SU-DHL-6 (cell line): ENCODE results near the gene CNTN1.

Experiments used
- H2AFZ ChIP-seq: fragments of 200-600 bp; sonication (generic); 2 replicates; pipeline ENCODE4 v1.6.1; 2014; ENCODE audit warnings: low read depth, mild to moderate bottlenecking, moderate library complexity, mixed read lengths, antibody characterized with exemption, low read length; ENCODE audit not compliant: severe bottlenecking
- H3F3A ChIP-seq: fragments of 200-600 bp; shearing (Covaris generic); 2 replicates; pipeline ENCODE4 v1.6.0; 2016; ENCODE audit warnings: antibody characterized with exemption, mild to moderate bottlenecking; ENCODE audit not compliant: insufficient read depth
- H3K27ac ChIP-seq: fragments of 200-600 bp; sonication (generic); 2 replicates; pipeline ENCODE4 v1.5.1; 2016; ENCODE audit warnings: low read depth, mild to moderate bottlenecking, low read length, moderate library complexity, mixed read lengths
- H3K27me3 ChIP-seq: fragments of 200-600 bp; sonication (generic), shearing (Covaris generic); 2 replicates; pipeline ENCODE4 v1.6.0; 2014; ENCODE audit warnings: mild to moderate bottlenecking, low read length
- H3K36me3 ChIP-seq: fragments of 200-600 bp; sonication (generic); 2 replicates; pipeline ENCODE4 v1.6.1; 2014; ENCODE audit warnings: mild to moderate bottlenecking, low read length, mixed read lengths
- H3K4me2 ChIP-seq: fragments of 300-600, 200-600 bp; shearing (Covaris generic), sonication (generic); 2 replicates; pipeline ENCODE4 v1.6.0; 2014; ENCODE audit warnings: low read length, low read depth, mild to moderate bottlenecking; ENCODE audit not compliant: poor library complexity, severe bottlenecking
- H3K4me3 ChIP-seq: fragments of 200-600 bp; sonication (generic); 2 replicates; pipeline ENCODE4 v1.5.1; 2014; ENCODE audit warnings: antibody characterized with exemption, low read length, mild to moderate bottlenecking, mixed read lengths; ENCODE audit not compliant: insufficient read depth, poor library complexity, severe bottlenecking
- H3K79me2 ChIP-seq: fragments of 200-600 bp; sonication (generic); 2 replicates; pipeline ENCODE4 v1.6.1; 2014; ENCODE audit warnings: mild to moderate bottlenecking, low read length, moderate library complexity; ENCODE audit not compliant: insufficient read depth
- H3K9ac ChIP-seq: fragments of 200-600 bp; sonication (generic); 2 replicates; pipeline ENCODE4 v1.7.0; 2014; ENCODE audit warnings: mild to moderate bottlenecking, low read length
- H3K9me2 ChIP-seq: fragments of 200-600 bp; sonication (generic); replicated peaks from 2 replicates; pipeline ENCODE4 v1.6.1; 2014; ENCODE audit warnings: low read length; ENCODE audit not compliant: insufficient read depth
- H3K9me3 ChIP-seq: fragments of 200-600 bp; sonication (generic); 2 replicates; pipeline ENCODE4 v1.6.1; 2014; ENCODE audit warnings: low read length, mixed read lengths; ENCODE audit not compliant: insufficient read depth
- H4K20me1 ChIP-seq: fragments of 200-600 bp; sonication (generic); 2 replicates; pipeline ENCODE4 v1.6.1; 2014; ENCODE audit warnings: low read depth, mild to moderate bottlenecking, antibody characterized with exemption, low read length, moderate library complexity, mixed read lengths
- EZH2phosphoT487 ChIP-seq: fragments of 200-600 bp; sonication (generic), shearing (Covaris generic); conservative IDR thresholded peaks from 2 replicates; pipeline ENCODE4 v1.6.1; 2018; ENCODE audit warnings: mild to moderate bottlenecking, antibody characterized with exemption, low read length, moderate library complexity, mixed read lengths
- TF ChIP-seq, protein P1 (sequence below): fragments of 200-600 bp; sonication (generic); IDR thresholded peaks from one replicate; pipeline ENCODE4 v1.5.1; 2017; ENCODE audit warnings: antibody characterized with exemption, mild to moderate bottlenecking, low read length, moderate library complexity; ENCODE audit not compliant: insufficient read depth, poor library complexity, severe bottlenecking

Gene CNTN1

GRCh38 chr12:40644708-40645107, 47.5 kb upstream of the CNTN1 start:
- H3K4me3 ChIP-seq: no peak overlapping the region
- H3K27me3 ChIP-seq: no peaks in the 10 kb centered on the region
- no peak for TF ChIP-seq EZH2phosphoT487
- TF ChIP-seq, protein P1, sequence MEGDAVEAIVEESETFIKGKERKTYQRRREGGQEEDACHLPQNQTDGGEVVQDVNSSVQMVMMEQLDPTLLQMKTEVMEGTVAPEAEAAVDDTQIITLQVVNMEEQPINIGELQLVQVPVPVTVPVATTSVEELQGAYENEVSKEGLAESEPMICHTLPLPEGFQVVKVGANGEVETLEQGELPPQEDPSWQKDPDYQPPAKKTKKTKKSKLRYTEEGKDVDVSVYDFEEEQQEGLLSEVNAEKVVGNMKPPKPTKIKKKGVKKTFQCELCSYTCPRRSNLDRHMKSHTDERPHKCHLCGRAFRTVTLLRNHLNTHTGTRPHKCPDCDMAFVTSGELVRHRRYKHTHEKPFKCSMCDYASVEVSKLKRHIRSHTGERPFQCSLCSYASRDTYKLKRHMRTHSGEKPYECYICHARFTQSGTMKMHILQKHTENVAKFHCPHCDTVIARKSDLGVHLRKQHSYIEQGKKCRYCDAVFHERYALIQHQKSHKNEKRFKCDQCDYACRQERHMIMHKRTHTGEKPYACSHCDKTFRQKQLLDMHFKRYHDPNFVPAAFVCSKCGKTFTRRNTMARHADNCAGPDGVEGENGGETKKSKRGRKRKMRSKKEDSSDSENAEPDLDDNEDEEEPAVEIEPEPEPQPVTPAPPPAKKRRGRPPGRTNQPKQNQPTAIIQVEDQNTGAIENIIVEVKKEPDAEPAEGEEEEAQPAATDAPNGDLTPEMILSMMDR: no peak
- no peaks in the 10 kb centered on the region for H3K36me3 ChIP-seq
- H3K27ac ChIP-seq: no peak overlapping the region
- no peak overlapping the region for H3K9ac ChIP-seq
- H3K9me2 ChIP-seq: no peaks in the 10 kb centered on the region
- H3K79me2 ChIP-seq: no peaks in the 10 kb centered on the region
- H3F3A ChIP-seq: no peaks in the 10 kb centered on the region
- H2AFZ ChIP-seq: no peak overlapping the region
- no peak overlapping the region for H3K4me2 ChIP-seq
- no peaks in the 10 kb centered on the region for H3K9me3 ChIP-seq
- no peaks in the 10 kb centered on the region for H4K20me1 ChIP-seq

GRCh38 chr12:40645361-40645760, 46.9 kb upstream of the CNTN1 start:
- Histone ChIP-seq H3K9me3 (no peaks in the 10 kb centered on the region), H3F3A (no peaks in the 10 kb centered on the region), H3K36me3 (no peaks in the 10 kb centered on the region), H4K20me1 (no peaks in the 10 kb centered on the region), H3K9ac (no peak overlapping the region), H2AFZ (no peak overlapping the region), H3K4me3 (no peak overlapping the region), H3K27ac (no peak overlapping the region), H3K4me2 (no peak overlapping the region), H3K79me2 (no peaks in the 10 kb centered on the region), H3K27me3 (no peaks in the 10 kb centered on the region), H3K9me2 (no peaks in the 10 kb centered on the region)
- TF ChIP-seq, protein P1: no peak
- TF ChIP-seq EZH2phosphoT487: no peak

GRCh38 chr12:40646456-40646855, 45.8 kb upstream of the CNTN1 start:
- no peaks in the 10 kb centered on the region for H3F3A ChIP-seq
- no peaks in the 10 kb centered on the region for H3K79me2 ChIP-seq
- no peaks in the 10 kb centered on the region for H3K36me3 ChIP-seq
- H3K27me3 ChIP-seq: no peaks in the 10 kb centered on the region
- TF ChIP-seq, protein P1: no peak
- TF ChIP-seq EZH2phosphoT487: no peak
- H3K4me3 ChIP-seq: no peak overlapping the region
- H3K27ac ChIP-seq: no peak overlapping the region
- no peak overlapping the region for H2AFZ ChIP-seq
- H3K9me2 ChIP-seq: no peaks in the 10 kb centered on the region
- no peak overlapping the region for H3K9ac ChIP-seq
- no peaks in the 10 kb centered on the region for H4K20me1 ChIP-seq
- no peak overlapping the region for H3K4me2 ChIP-seq
- no peaks in the 10 kb centered on the region for H3K9me3 ChIP-seq
